Mesodermal cell (in vitro differentiated cells): Measurements from ENCODE around the gene ADCY5.
A peak's percentile ranks its signal among the peaks of the same experiment; 100 is the strongest.

Experiments used
- H3K27ac ChIP-seq: 2 replicates; pipeline ENCODE4 v1.7.0; 2013; ENCODE audit warnings: mild to moderate bottlenecking, low read depth, low read length, moderate library complexity; ENCODE audit not compliant: severe bottlenecking
- H3K36me3 ChIP-seq: 2 replicates; pipeline ENCODE4 v1.7.1; 2013; ENCODE audit warnings: mild to moderate bottlenecking, low read length, moderate library complexity; ENCODE audit not compliant: control insufficient read depth, insufficient read depth
- H3K4me1 ChIP-seq: one replicate; pipeline ENCODE4 v1.7.1; 2013; ENCODE audit warnings: mild to moderate bottlenecking, low read length; ENCODE audit not compliant: insufficient read depth, control insufficient read depth, poor library complexity, severe bottlenecking
- H3K4me3 ChIP-seq: 2 replicates; pipeline ENCODE4 v1.7.0; 2013; ENCODE audit warnings: low read length, control low read depth, mild to moderate bottlenecking; ENCODE audit not compliant: insufficient read depth, poor library complexity, severe bottlenecking; ENCODE audit errors: extremely low read depth
- H3K9me3 ChIP-seq: 2 replicates; pipeline ENCODE4 v1.7.1; 2013; ENCODE audit warnings: mild to moderate bottlenecking, low read length, moderate library complexity; ENCODE audit not compliant: control insufficient read depth
- WGBS, 2 experiments: methylation state at CpG; one replicate each; pipeline ENCODE4 v1.1.5; 2013; ENCODE audit warnings: missing lambda C conversion rate in 2 of 2; ENCODE audit not compliant: insufficient coverage in 2 of 2; 5-methylcytosine and 5-hydroxymethylcytosine counted together

The ADCY5 gene

DNA sequence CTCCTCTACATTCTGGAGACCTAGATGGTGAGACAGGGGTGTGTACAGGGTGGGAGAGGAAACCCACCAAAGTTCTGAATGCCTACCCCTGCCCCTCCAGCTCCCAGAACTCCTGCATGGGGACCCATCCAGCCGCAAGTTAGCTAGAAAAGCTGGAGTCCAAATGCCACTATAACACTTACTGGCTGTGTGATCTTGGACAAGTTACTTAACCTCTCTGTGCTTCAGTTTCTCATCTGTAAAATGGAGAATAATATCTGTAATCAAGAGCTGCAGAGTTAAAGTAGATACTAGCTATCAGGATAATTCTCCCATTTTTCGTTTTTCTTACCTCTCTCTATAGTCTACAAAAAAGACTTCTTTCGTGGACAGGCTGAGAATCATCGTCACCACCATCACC is 63.4 kb downstream of the ADCY5 start:
- Histone ChIP-seq H3K4me3 (no peak overlapping the region), H3K4me1 (peaks cover 14% of the 10 kb centered on the region), H3K9me3 (no peaks in the 10 kb centered on the region), H3K27ac (no peak overlapping the region), H3K36me3 (no peaks in the 10 kb centered on the region)
- 92 to 98% methylated on average over 2 to 3 of the region's 4 CpGs for WGBS, 2 experiments

DNA sequence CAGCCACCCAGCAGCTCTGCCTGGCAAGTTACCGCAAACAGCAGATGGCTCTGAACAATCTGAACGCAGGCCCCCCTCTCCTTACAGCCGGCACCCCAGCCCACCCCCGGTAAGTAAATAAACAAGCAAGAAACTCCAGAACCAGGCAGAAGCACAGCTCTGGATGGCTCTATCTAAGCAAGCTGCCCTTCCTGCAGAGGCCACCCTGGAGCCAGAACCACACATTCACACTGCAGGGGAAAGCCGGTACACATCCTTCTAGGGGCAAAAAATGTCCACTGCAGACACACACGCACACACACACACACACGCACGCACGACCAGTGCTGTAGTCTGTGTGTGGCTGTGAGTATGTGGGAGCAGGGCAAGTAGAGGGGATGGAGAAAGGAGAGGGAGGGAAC is 63.9 kb downstream of the ADCY5 start:
- H3K36me3 ChIP-seq = no peaks in the 10 kb centered on the region
- no peak overlapping the region for H3K27ac ChIP-seq
- H3K9me3 ChIP-seq = no peaks in the 10 kb centered on the region
- no peak overlapping the region for H3K4me3 ChIP-seq
- H3K4me1 ChIP-seq = peaks cover 14% of the 10 kb centered on the region
- 83% methylated on average over 4 of the region's 9 CpGs; no CpG with 5 or more reads in 1 of the 2 experiments for WGBS, 2 experiments

GRCh38 chr3:123384256-123384655 is 64.6 kb downstream of the ADCY5 start:
- Histone ChIP-seq H3K4me1 (peaks cover 14% of the 10 kb centered on the region), H3K27ac (no peak overlapping the region), H3K4me3 (no peak overlapping the region), H3K9me3 (no peaks in the 10 kb centered on the region), H3K36me3 (no peaks in the 10 kb centered on the region)
- 92 to 94% methylated on average over 8 of the region's 8 CpGs for WGBS, 2 experiments

DNA sequence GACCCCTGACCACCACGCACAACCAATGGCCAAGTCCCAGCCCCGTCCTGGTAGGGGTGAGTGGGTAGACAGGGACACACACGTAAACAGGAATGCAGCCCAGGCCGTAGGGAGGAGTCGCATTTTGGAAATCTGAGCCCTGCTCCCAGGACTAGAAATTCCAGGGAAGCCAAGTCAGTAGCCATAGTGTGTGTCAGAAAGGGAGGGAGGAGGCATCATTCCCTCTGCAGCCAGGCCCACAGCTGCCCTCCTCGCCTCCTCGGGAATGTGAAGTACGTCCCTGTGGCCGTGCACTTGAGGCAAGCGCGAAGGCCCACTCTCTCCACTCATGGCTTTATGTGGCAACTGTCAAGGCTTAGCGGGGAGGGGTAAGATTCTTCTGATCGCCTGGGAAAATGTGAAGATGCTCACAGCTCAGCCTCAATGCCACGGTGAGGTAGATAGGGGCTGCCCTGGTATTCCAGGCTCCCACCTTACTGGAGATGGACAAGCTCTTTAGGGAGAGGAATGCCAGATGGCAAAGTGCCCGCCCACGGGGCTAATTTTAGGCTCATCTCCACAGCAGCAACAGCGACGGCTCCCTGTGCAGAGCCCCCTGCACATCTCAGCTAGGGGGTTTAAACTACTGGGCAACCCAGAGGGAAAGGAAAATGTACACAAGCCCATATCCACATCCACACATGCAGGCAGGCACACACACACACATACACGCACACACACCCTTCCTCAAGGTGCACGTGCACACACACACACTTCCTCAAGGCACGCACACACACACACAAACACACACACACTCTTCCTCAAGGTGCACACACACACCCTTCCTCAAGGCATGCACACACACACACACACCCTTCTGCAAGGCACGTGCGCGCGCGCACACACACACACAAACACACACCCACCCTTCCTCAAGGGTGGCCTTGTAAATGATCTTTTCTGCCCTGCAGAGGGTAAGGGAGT is 65.5 kb downstream of the ADCY5 start:
- WGBS, 2 experiments = 64 to 73% methylated on average over 17 to 23 of the region's 26 CpGs
- no peaks in the 10 kb centered on the region for H3K9me3 ChIP-seq
- H3K36me3 ChIP-seq = no peaks in the 10 kb centered on the region
- H3K4me1 ChIP-seq = peaks cover 14% of the 10 kb centered on the region
- peak overlapping the region; percentile 4 for H3K27ac ChIP-seq
- H3K4me3 ChIP-seq = no peak overlapping the region

GRCh38 chr3:123380261-123380660 is 68.6 kb downstream of the ADCY5 start:
- Histone ChIP-seq H3K27ac (no peak overlapping the region), H3K36me3 (no peaks in the 10 kb centered on the region), H3K9me3 (no peaks in the 10 kb centered on the region), H3K4me1 (peaks cover 14% of the 10 kb centered on the region), H3K4me3 (no peak overlapping the region)
- WGBS, 2 experiments = 83 to 100% methylated on average over 1 to 3 of the region's 3 CpGs

- Histone ChIP-seq H3K9me3 (no peaks in the 10 kb centered on the region), H3K27ac (no peak overlapping the region), H3K36me3 (no peaks in the 10 kb centered on the region), H3K4me1 (peaks cover 12% of the 10 kb centered on the region), H3K4me3 (no peak overlapping the region)
- 91 to 97% methylated on average over 7 to 8 of the region's 11 CpGs for WGBS, 2 experiments
Measured at GRCh38 chr3:123379041-123379830, 69.7 kb downstream of the ADCY5 start.

DNA sequence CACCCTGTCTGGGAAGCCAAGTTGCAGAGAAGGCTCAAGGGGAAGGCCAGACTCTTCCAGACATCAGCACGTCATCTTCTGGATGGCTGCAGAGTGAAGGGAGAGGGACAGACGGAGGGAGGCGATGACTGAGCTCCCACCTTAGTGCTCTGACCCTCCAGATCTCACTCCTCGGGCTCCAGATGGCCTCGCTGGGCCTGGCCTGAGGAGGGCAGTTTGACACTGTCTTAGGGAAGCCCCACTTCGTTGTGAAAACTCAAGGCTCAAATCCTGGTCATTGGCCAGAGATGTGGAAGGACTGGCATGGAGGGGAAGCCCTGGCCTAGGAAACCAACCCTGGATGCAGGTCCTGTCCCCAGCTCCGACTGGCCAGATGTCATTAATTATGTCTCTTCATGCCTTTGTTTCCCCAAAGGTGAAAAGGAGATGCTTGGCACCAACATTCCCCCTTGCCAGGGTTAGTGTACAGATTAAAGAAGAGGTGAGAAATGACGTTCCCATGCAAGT is 70.4 kb downstream of the ADCY5 start:
- peaks cover 5% of the 10 kb centered on the region for H3K4me1 ChIP-seq
- H3K27ac ChIP-seq = no peak overlapping the region
- H3K36me3 ChIP-seq = no peaks in the 10 kb centered on the region
- no peaks in the 10 kb centered on the region for H3K9me3 ChIP-seq
- WGBS, 2 experiments = 80 to 83% methylated on average over 4 of the region's 8 CpGs
- no peak overlapping the region for H3K4me3 ChIP-seq

GRCh38 chr3:123377243-123377740 is 71.6 kb downstream of the ADCY5 start:
- Histone ChIP-seq H3K27ac (no peak overlapping the region), H3K4me1 (peaks cover 5% of the 10 kb centered on the region), H3K4me3 (no peak overlapping the region), H3K36me3 (no peaks in the 10 kb centered on the region), H3K9me3 (no peaks in the 10 kb centered on the region)
- 75 to 97% methylated on average over 2 of the region's 2 CpGs for WGBS, 2 experiments

DNA sequence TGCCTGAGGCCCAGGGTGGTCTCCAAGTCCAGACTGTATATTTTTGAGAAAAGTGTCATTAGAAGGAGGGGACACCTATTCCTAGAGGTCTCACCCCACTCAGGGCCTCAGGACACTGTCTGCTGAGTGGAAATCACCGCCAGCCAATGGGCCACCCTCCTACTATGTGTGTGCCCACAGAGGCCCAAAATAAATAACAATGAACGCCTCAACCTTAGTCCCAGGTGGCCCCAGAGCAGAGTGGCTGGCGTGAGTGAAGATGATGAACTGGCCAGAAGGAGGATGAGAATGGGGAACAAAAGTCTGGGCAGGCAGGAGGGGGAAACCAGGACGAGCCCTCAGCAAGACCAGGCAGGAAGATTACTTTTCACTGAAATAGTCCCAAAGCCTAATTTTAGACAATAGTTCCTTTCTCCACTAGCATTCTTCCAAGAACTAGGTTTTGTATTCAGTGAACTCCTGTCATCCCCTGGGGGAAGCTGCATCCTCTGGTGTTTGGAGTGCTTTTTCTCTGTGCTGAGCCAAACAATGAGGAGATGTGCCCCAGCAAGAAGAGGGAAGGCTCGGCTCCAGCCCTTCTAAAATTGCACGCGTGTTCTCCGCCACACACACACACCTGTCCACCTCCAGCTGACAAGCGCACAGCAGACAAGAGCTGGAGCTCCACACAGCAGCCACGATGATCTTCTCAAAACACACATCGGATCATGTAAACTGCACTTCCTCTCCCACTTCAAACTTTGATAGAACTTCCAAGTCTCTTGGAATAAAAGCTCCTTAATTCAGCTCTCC is 72.2 kb downstream of the ADCY5 start:
- no peaks in the 10 kb centered on the region for H3K9me3 ChIP-seq
- 85 to 93% methylated on average over 10 to 11 of the region's 11 CpGs for whole genome bisulfite sequencing, 2 experiments
- no peaks in the 10 kb centered on the region for H3K36me3 ChIP-seq
- no peak overlapping the region for H3K27ac ChIP-seq
- peaks cover 5% of the 10 kb centered on the region for H3K4me1 ChIP-seq
- H3K4me3 ChIP-seq = no peak overlapping the region
